Measurements from ENCODE around the gene VAX1.
"Not testable (repeated sequence)": the region's sequence is repeated elsewhere in the genome, so short reads cannot be mapped to it uniquely, and the experiment has no call there.

VAX1 gene

DNA sequence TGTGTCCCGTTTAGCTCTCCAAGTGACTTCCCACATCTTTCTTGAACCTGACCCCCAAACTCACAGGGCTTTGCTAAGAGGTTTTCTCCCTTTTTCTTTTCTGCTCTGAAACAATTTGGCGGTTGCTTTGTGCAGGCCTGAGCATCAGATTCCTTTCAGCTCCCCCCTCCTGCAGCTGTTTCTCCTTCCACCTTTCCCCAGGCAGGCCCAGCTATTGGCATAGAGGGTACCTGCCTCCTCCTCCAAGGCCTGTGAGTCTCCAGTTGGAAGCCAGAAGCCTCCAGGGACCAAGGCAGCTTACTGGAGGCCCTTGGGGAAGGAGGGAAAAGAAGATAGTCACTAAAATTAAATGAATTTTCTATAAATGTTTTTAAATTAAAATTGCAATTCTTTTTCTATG lies 7.7 kb downstream of the VAX1 start:
- TF ChIP-seq ARNTL (CRISPR knock-in tag; IDR thresholded peaks at IDR 0.05; ENCODE audit: borderline replicate concordance, low read depth) (no peak), TCF4 (CRISPR knock-in tag; IDR thresholded peaks at IDR 0.05; ENCODE audit: borderline replicate concordance) (no peak), TOX (CRISPR knock-in tag; IDR thresholded peaks at IDR 0.05; ENCODE audit: borderline replicate concordance) (no peak), OSR1 (CRISPR knock-in tag; IDR thresholded peaks at IDR 0.05) (no peak), CSDC2 (CRISPR knock-in tag; IDR thresholded peaks at IDR 0.05) (no peak), ZNF70 (CRISPR knock-in tag; IDR thresholded peaks at IDR 0.05) (no peak), ESRRG (CRISPR knock-in tag; IDR thresholded peaks at IDR 0.05) (no peak), PPARA (CRISPR knock-in tag; IDR thresholded peaks at IDR 0.05; ENCODE audit: borderline replicate concordance) (no peak), SNAI2 (CRISPR knock-in tag; IDR thresholded peaks at IDR 0.05) (no peak), ZFP30 (CRISPR knock-in tag; IDR thresholded peaks at IDR 0.05) (no peak), BACH2 (CRISPR knock-in tag; IDR thresholded peaks at IDR 0.05; ENCODE audit: borderline replicate concordance) (no peak), ZNF565 (CRISPR knock-in tag; conservative IDR thresholded peaks at IDR 0.05; ENCODE audit: low read depth) (no peak)
- TF ChIP-seq, protein P1, sequence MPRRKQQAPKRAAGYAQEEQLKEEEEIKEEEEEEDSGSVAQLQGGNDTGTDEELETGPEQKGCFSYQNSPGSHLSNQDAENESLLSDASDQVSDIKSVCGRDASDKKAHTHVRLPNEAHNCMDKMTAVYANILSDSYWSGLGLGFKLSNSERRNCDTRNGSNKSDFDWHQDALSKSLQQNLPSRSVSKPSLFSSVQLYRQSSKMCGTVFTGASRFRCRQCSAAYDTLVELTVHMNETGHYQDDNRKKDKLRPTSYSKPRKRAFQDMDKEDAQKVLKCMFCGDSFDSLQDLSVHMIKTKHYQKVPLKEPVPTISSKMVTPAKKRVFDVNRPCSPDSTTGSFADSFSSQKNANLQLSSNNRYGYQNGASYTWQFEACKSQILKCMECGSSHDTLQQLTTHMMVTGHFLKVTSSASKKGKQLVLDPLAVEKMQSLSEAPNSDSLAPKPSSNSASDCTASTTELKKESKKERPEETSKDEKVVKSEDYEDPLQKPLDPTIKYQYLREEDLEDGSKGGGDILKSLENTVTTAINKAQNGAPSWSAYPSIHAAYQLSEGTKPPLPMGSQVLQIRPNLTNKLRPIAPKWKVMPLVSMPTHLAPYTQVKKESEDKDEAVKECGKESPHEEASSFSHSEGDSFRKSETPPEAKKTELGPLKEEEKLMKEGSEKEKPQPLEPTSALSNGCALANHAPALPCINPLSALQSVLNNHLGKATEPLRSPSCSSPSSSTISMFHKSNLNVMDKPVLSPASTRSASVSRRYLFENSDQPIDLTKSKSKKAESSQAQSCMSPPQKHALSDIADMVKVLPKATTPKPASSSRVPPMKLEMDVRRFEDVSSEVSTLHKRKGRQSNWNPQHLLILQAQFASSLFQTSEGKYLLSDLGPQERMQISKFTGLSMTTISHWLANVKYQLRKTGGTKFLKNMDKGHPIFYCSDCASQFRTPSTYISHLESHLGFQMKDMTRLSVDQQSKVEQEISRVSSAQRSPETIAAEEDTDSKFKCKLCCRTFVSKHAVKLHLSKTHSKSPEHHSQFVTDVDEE (CRISPR knock-in tag; IDR thresholded peaks at IDR 0.05), result no peak
- TF ChIP-seq, protein P2, sequence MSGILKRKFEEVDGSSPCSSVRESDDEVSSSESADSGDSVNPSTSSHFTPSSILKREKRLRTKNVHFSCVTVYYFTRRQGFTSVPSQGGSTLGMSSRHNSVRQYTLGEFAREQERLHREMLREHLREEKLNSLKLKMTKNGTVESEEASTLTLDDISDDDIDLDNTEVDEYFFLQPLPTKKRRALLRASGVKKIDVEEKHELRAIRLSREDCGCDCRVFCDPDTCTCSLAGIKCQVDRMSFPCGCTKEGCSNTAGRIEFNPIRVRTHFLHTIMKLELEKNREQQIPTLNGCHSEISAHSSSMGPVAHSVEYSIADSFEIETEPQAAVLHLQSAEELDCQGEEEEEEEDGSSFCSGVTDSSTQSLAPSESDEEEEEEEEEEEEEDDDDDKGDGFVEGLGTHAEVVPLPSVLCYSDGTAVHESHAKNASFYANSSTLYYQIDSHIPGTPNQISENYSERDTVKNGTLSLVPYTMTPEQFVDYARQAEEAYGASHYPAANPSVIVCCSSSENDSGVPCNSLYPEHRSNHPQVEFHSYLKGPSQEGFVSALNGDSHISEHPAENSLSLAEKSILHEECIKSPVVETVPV (CRISPR knock-in tag; IDR thresholded peaks at IDR 0.05), result no peak
- TF ChIP-seq, protein P3, sequence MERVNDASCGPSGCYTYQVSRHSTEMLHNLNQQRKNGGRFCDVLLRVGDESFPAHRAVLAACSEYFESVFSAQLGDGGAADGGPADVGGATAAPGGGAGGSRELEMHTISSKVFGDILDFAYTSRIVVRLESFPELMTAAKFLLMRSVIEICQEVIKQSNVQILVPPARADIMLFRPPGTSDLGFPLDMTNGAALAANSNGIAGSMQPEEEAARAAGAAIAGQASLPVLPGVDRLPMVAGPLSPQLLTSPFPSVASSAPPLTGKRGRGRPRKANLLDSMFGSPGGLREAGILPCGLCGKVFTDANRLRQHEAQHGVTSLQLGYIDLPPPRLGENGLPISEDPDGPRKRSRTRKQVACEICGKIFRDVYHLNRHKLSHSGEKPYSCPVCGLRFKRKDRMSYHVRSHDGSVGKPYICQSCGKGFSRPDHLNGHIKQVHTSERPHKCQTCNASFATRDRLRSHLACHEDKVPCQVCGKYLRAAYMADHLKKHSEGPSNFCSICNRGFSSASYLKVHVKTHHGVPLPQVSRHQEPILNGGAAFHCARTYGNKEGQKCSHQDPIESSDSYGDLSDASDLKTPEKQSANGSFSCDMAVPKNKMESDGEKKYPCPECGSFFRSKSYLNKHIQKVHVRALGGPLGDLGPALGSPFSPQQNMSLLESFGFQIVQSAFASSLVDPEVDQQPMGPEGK (CRISPR knock-in tag; IDR thresholded peaks at IDR 0.05; ENCODE audit: borderline replicate concordance), result no peak
- TF ChIP-seq, protein P4, sequence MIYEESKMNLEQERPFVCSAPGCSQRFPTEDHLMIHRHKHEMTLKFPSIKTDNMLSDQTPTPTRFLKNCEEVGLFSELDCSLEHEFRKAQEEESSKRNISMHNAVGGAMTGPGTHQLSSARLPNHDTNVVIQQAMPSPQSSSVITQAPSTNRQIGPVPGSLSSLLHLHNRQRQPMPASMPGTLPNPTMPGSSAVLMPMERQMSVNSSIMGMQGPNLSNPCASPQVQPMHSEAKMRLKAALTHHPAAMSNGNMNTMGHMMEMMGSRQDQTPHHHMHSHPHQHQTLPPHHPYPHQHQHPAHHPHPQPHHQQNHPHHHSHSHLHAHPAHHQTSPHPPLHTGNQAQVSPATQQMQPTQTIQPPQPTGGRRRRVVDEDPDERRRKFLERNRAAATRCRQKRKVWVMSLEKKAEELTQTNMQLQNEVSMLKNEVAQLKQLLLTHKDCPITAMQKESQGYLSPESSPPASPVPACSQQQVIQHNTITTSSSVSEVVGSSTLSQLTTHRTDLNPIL (CRISPR knock-in tag; IDR thresholded peaks at IDR 0.05; ENCODE audit: low read depth), result no peak
- no peak for ATAC-seq

DNA sequence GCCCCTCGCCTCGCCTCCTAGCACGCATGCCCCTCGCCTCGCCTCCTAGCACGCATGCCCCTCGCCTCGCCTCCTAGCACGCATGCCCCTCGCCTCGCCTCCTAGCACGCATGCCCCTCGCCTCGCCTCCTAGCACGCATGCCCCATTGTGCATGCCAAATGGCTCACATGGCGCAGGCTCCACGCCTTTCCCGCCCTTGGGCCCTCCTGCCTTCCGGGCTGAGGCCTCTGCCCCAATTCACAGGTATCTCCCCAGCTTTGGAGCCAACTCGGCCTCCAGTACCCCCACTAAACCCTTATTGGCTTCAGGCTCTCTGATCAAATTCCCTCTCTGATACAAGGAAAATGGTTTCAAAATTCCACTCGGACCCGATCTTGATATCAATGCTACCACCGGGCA lies 11.4 kb downstream of the VAX1 start:
- not testable (repeated sequence) for ATAC-seq

DNA sequence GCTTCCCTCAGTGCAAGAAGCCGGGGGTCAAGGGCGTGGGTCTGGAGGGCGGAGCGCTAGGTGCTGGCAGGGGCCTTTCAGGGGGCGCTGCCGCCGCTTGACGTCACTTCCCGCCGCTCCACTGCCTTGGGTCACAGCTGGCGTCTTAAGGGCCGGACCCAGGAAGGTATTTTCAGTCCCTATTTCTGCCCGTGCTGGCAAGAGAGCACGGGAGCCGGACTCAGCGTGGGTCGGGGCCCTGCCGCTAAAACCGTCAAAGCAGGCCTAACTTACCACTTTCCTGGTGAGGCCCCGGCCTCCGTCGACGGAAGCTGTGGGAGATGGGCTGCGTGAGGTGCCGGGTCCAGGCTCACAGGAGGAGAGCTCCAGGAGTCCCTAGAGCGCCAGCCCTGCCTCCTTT lies 12.0 kb downstream of the VAX1 start:
- no peak for TF ChIP-seq GLIS3 (CRISPR knock-in tag; IDR thresholded peaks at IDR 0.05)
- TF ChIP-seq ISL1 (CRISPR knock-in tag; IDR thresholded peaks at IDR 0.05), result no peak
- no peak for TF ChIP-seq ARNTL (CRISPR knock-in tag; IDR thresholded peaks at IDR 0.05; ENCODE audit: borderline replicate concordance, low read depth)
- no peak for TF ChIP-seq ZFP30 (CRISPR knock-in tag; IDR thresholded peaks at IDR 0.05)
- no peak for TF ChIP-seq ZNF70 (CRISPR knock-in tag; IDR thresholded peaks at IDR 0.05)
- TF ChIP-seq, protein P5, sequence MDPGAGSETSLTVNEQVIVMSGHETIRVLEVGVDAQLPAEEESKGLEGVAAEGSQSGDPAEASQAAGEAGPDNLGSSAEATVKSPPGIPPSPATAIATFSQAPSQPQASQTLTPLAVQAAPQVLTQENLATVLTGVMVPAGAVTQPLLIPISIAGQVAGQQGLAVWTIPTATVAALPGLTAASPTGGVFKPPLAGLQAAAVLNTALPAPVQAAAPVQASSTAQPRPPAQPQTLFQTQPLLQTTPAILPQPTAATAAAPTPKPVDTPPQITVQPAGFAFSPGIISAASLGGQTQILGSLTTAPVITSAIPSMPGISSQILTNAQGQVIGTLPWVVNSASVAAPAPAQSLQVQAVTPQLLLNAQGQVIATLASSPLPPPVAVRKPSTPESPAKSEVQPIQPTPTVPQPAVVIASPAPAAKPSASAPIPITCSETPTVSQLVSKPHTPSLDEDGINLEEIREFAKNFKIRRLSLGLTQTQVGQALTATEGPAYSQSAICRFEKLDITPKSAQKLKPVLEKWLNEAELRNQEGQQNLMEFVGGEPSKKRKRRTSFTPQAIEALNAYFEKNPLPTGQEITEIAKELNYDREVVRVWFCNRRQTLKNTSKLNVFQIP (CRISPR knock-in tag; IDR thresholded peaks at IDR 0.05; ENCODE audit: borderline replicate concordance, low read depth), result no peak
- no peak for TF ChIP-seq ZC3H10 (CRISPR knock-in tag; IDR thresholded peaks at IDR 0.05)
- TF ChIP-seq, protein P3 (CRISPR knock-in tag; IDR thresholded peaks at IDR 0.05; ENCODE audit: borderline replicate concordance), result no peak
- TF ChIP-seq, protein P4 (CRISPR knock-in tag; IDR thresholded peaks at IDR 0.05; ENCODE audit: low read depth), result no peak
- no peak for TF ChIP-seq SNAI2 (CRISPR knock-in tag; IDR thresholded peaks at IDR 0.05)
- TF ChIP-seq OSR1 (CRISPR knock-in tag; IDR thresholded peaks at IDR 0.05), result no peak
- TF ChIP-seq ESRRG (CRISPR knock-in tag; IDR thresholded peaks at IDR 0.05), result no peak
- TF ChIP-seq, protein P2 (CRISPR knock-in tag; IDR thresholded peaks at IDR 0.05), result no peak
- no peak for TF ChIP-seq TCF4 (CRISPR knock-in tag; IDR thresholded peaks at IDR 0.05; ENCODE audit: borderline replicate concordance)
- TF ChIP-seq ZFP3 (CRISPR knock-in tag; IDR thresholded peaks at IDR 0.05), result no peak

More for the DNA sequence above, 12.0 kb downstream of the VAX1 start:
- ATAC-seq, result no peak
